Endothelial cell (in vitro differentiated cells): ENCODE measurements around the gene SORBS1. TPM values are rescaled to one million over a fixed set of nuclear protein-coding genes. Genes with fewer than 3 reads are reported as not detected.
A peak's percentile ranks its signal among the peaks of the same experiment; 100 is the strongest.

Source experiments
- DNase-seq: peaks from one replicate; pipeline ENCODE4 v3.0.0; 2021; ENCODE audit warnings: low spot score
- H3K27ac Mint-ChIP-seq: one replicate; pipeline ENCODE4 v1.8.0; 2021; ENCODE audit warnings: mixed read lengths, inconsistent platforms; ENCODE audit not compliant: unreplicated experiment
- H3K27me3 Mint-ChIP-seq: one replicate; pipeline ENCODE4 v1.8.0; 2021; ENCODE audit warnings: mild to moderate bottlenecking, moderate library complexity, mixed read lengths, inconsistent platforms; ENCODE audit not compliant: unreplicated experiment
- H3K36me3 Mint-ChIP-seq: one replicate; pipeline ENCODE4 v1.8.0; 2021; ENCODE audit warnings: mild to moderate bottlenecking, low read depth, mixed read lengths, inconsistent platforms; ENCODE audit not compliant: unreplicated experiment
- H3K4me1 Mint-ChIP-seq: one replicate; pipeline ENCODE4 v1.8.0; 2021; ENCODE audit warnings: mild to moderate bottlenecking, mixed read lengths, inconsistent platforms; ENCODE audit not compliant: unreplicated experiment
- H3K4me3 Mint-ChIP-seq: one replicate; pipeline ENCODE4 v1.8.0; 2021; ENCODE audit warnings: mild to moderate bottlenecking, mixed read lengths, inconsistent platforms; ENCODE audit not compliant: unreplicated experiment
- H3K9me3 Mint-ChIP-seq: one replicate; pipeline ENCODE4 v1.8.0; 2021; ENCODE audit warnings: mixed read lengths, inconsistent platforms; ENCODE audit not compliant: unreplicated experiment
- total RNA-seq: library from RNA; stranded (reverse); fragmentation: NEBNext Ultra II Directional; extraction: Animal tissue kit (Norgen Biotek cat#: 25700); gene quantifications from one replicate; pipeline ENCODE4 v1.2.1, GENCODE V29; 2021; ENCODE audit not compliant: unreplicated experiment
- TF ChIP-seq, protein P1 (sequence below): fragments of 200-600 bp; sonication (generic); IDR thresholded peaks from one replicate; pipeline ENCODE4 v1.5.0; 2021; ENCODE audit warnings: antibody characterized with exemption; ENCODE audit not compliant: unreplicated experiment

The SORBS1 gene
- total RNA-seq, 1 donor from 2014 or later = 103 TPM

GRCh38 chr10:95556994-95557767, 4.0 kb downstream of the SORBS1 start:
- Mint-ChIP-seq H3K9me3 (no peaks in the 10 kb centered on the region), H3K27me3 (peaks cover 13% of the 10 kb centered on the region), H3K4me1 (peaks cover 59% of the 10 kb centered on the region), H3K36me3 (peaks cover 12% of the 10 kb centered on the region), H3K27ac (no peak overlapping the region), H3K4me3 (peak overlapping the region; percentile 0)
- TF ChIP-seq, protein P1, sequence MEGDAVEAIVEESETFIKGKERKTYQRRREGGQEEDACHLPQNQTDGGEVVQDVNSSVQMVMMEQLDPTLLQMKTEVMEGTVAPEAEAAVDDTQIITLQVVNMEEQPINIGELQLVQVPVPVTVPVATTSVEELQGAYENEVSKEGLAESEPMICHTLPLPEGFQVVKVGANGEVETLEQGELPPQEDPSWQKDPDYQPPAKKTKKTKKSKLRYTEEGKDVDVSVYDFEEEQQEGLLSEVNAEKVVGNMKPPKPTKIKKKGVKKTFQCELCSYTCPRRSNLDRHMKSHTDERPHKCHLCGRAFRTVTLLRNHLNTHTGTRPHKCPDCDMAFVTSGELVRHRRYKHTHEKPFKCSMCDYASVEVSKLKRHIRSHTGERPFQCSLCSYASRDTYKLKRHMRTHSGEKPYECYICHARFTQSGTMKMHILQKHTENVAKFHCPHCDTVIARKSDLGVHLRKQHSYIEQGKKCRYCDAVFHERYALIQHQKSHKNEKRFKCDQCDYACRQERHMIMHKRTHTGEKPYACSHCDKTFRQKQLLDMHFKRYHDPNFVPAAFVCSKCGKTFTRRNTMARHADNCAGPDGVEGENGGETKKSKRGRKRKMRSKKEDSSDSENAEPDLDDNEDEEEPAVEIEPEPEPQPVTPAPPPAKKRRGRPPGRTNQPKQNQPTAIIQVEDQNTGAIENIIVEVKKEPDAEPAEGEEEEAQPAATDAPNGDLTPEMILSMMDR = no peak
- DNase-seq = no peak

- peaks cover 12% of the 10 kb centered on the region for H3K36me3 Mint-ChIP-seq
- no peaks in the 10 kb centered on the region for H3K9me3 Mint-ChIP-seq
- H3K4me1 Mint-ChIP-seq = peaks cover 55% of the 10 kb centered on the region
- H3K27me3 Mint-ChIP-seq = peaks cover 12% of the 10 kb centered on the region
- no peak for DNase-seq
- TF ChIP-seq, protein P1 = no peak
- H3K4me3 Mint-ChIP-seq = no peak overlapping the region
- no peak overlapping the region for H3K27ac Mint-ChIP-seq
Measured at GRCh38 chr10:95553674-95554073, 7.5 kb downstream of the SORBS1 start.

DNA sequence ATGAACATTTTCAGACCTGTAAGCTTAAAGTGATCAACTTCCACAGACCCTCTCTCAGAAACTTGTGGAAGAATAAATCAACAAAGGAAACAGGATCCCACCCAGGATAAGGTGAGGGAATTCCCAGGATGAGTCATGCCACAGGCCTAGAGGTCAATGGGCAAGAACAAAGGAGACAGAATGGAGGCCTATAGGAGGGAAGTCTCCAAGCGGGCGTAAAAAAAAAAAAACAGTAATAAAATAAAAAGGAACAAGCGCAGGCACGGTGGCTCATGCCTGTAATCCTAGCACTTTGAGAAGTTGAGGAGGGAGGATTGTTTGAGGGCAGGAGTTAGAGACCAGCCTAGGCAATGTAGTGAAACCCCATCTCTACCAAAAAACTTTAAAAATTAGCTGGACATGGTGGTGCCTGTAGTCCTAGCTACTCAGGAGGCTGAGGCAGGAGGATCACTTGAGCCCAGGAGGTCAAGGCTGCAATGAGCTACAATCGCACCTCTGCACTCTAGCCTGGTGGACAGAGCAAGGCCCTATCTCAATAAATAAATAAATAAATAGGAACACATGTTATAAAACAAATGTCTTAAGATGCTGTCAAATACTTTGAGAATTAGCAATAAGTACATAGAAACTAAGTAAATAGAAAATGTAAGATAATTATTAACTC, 8.4 kb downstream of the SORBS1 start:
- H3K4me1 Mint-ChIP-seq = peaks cover 46% of the 10 kb centered on the region
- no peaks in the 10 kb centered on the region for H3K9me3 Mint-ChIP-seq
- peaks cover 7% of the 10 kb centered on the region for H3K27me3 Mint-ChIP-seq
- no peak for DNase-seq
- H3K36me3 Mint-ChIP-seq = peaks cover 8% of the 10 kb centered on the region
- peak overlapping the region; percentile 76 for H3K27ac Mint-ChIP-seq
- peak overlapping the region; percentile 48 for H3K4me3 Mint-ChIP-seq
- TF ChIP-seq, protein P1 = no peak

DNA sequence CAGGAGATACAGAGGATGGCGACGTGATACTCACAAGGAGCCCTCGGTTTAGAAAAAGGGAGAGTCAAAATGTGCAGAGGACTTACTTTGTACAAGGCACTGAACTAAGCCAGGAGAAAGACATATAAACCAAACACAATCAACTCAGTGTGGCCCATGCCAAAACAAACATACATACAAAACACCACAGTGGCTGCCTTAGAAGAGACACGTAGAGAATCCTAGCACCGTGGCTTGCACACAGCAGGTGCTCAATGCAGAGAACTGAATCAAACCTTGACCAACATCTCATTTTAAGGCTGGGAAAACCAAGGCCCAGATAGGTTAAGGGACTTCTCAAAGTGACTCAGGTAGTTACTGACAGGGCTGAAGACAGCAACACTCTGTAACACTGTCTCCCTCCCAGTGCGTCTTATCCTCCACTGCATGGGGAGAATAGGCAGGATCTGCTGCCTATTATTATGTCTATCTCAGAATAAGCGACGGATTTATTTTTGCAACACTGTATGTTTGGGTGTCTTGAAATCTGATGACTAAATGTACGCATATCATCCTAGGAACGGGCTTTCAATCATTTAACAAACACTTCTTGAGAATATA, 11.0 kb downstream of the SORBS1 start:
- Mint-ChIP-seq H3K27me3 (peaks cover 9% of the 10 kb centered on the region), H3K27ac (no peak overlapping the region), H3K4me3 (no peak overlapping the region), H3K36me3 (peaks cover 17% of the 10 kb centered on the region), H3K9me3 (peaks cover 8% of the 10 kb centered on the region), H3K4me1 (peaks cover 36% of the 10 kb centered on the region)
- TF ChIP-seq, protein P1 = no peak
- no peak for DNase-seq
